B cell (primary cell): ENCODE data around the gene BRD3. TPM values are rescaled to one million over a fixed set of nuclear protein-coding genes. Genes with fewer than 3 reads are reported as not detected.

Experiments used
- ATAC-seq: fragments of 200-7000 bp; cut with Tn5 transposase; one replicate; pipeline ENCODE4 v1.10.0; 2021; ENCODE audit warnings: low read depth, mild to moderate bottlenecking, moderate number of reproducible peaks, moderate library complexity
- CTCF ChIA-PET: fragments of 350-600 bp; sonication (Branson Sonifier 250); formaldehyde crosslinking; loops from one replicate; lab custom pipeline; 2021; ENCODE audit warnings: antibody characterized with exemption, inconsistent platforms; lab: Charles Lee
- POLR2A ChIA-PET: fragments of 350-600 bp; sonication (Branson Sonifier 250); formaldehyde crosslinking; loops from one replicate; lab custom pipeline; 2021; ENCODE audit warnings: antibody characterized with exemption; lab: Charles Lee
- DNase-seq: peaks from one replicate; pipeline ENCODE4 v3.0.0; 2013
- H2AFZ ChIP-seq: 2 replicates; pipeline ENCODE4 v1.6.1; 2012; ENCODE audit warnings: mild to moderate bottlenecking, low read depth, low read length; ENCODE audit not compliant: insufficient read depth, poor library complexity, severe bottlenecking
- H3K27ac ChIP-seq, 2 donors: 1 replicate in 1 of 2; 2 replicates in 1 of 2; pipeline ENCODE4 v1.5.1; 2012 to 2013; ENCODE audit warnings: low read length in 2 of 2, mild to moderate bottlenecking in 2 of 2, moderate library complexity in 1 of 2
- H3K27me3 ChIP-seq, 4 experiments: fragments of 200-600 bp in 1 of 4; sonication (generic) in 1 of 4; replicated peaks in 1 of 4; 1 replicate in 2 of 4; 2 replicates in 2 of 4; pipeline versions ENCODE4 v1.6.1 to v1.7.0; 2013 to 2016; ENCODE audit warnings: low read length in 3 of 4, mild to moderate bottlenecking in 2 of 4, mixed read lengths in 1 of 4, moderate library complexity in 1 of 4; ENCODE audit not compliant: insufficient read depth in 4 of 4, control insufficient read depth in 3 of 4; ENCODE audit errors: control extremely low read depth in 1 of 4
- H3K36me3 ChIP-seq, 2 experiments: replicated peaks in 1 of 2; 1 replicate in 1 of 2; 2 replicates in 1 of 2; pipeline versions ENCODE4 v1.6.1 to v1.7.1; 2013; ENCODE audit warnings: low read length in 1 of 2; ENCODE audit not compliant: insufficient read depth in 2 of 2, control insufficient read depth in 1 of 2; ENCODE audit errors: control extremely low read depth in 1 of 2, extremely low read depth in 1 of 2
- H3K4me1 ChIP-seq, 2 donors: fragments of 200-600 bp in 1 of 2; sonication (generic) in 1 of 2; 1 replicate in 1 of 2; 2 replicates in 1 of 2; pipeline versions ENCODE4 v1.5.1 to v1.6.1; 2013 to 2017; ENCODE audit warnings: low read length in 2 of 2; ENCODE audit not compliant: control insufficient read depth in 2 of 2, insufficient read depth in 2 of 2
- H3K4me2 ChIP-seq: replicated peaks from 2 replicates; pipeline ENCODE3; 2012; ENCODE audit warnings: mild to moderate bottlenecking, low read depth, low read length; ENCODE audit not compliant: poor library complexity, severe bottlenecking
- H3K4me3 ChIP-seq, 5 experiments: fragments of 200-600 bp in 1 of 5; sonication (generic) in 1 of 5; 1 replicate in 3 of 5; 2 replicates in 2 of 5; pipeline versions ENCODE4 v1.5.1 to v1.7.0; 2011 to 2016; ENCODE audit warnings: low read length in 4 of 5, mild to moderate bottlenecking in 4 of 5, low read depth in 2 of 5, control low read depth in 1 of 5, moderate library complexity in 1 of 5; ENCODE audit not compliant: insufficient read depth in 1 of 5; ENCODE audit errors: control extremely low read depth in 1 of 5, extremely low read depth in 1 of 5
- H3K79me2 ChIP-seq: fragments of 200-600 bp; sonication (generic); one replicate; pipeline ENCODE4 v1.6.0; 2016; ENCODE audit warnings: low read length; ENCODE audit not compliant: control insufficient read depth, insufficient read depth
- H3K9ac ChIP-seq: fragments of 200-600 bp; sonication (generic); 2 replicates; pipeline ENCODE4 v1.6.1; 2017; ENCODE audit warnings: mild to moderate bottlenecking, low read length, moderate library complexity
- H3K9me3 ChIP-seq, 3 donors: one replicate each; pipeline versions ENCODE4 v1.6.1 to v1.7.1; 2013; ENCODE audit warnings: low read length in 2 of 3; ENCODE audit not compliant: control insufficient read depth in 2 of 3, insufficient read depth in 1 of 3; ENCODE audit errors: control extremely low read depth in 1 of 3
- H4K20me1 ChIP-seq: 2 replicates; pipeline ENCODE4 v1.6.0; 2012; ENCODE audit warnings: mild to moderate bottlenecking, low read length; ENCODE audit not compliant: insufficient read depth, control insufficient read depth, poor library complexity, severe bottlenecking
- H3K27ac Mint-ChIP-seq: one replicate; pipeline ENCODE4 v1.8.0; 2021; ENCODE audit warnings: mixed read lengths
- H3K27me3 Mint-ChIP-seq: one replicate; pipeline ENCODE4 v1.8.0; 2021; ENCODE audit warnings: mixed read lengths
- H3K4me1 Mint-ChIP-seq: one replicate; pipeline ENCODE4 v1.8.0; 2021; ENCODE audit warnings: mixed read lengths
- H3K4me3 Mint-ChIP-seq: one replicate; pipeline ENCODE4 v1.8.0; 2021; ENCODE audit warnings: mixed read lengths
- H3K9me3 Mint-ChIP-seq: one replicate; pipeline ENCODE4 v1.8.0; 2022; ENCODE audit warnings: mixed read lengths; ENCODE audit not compliant: insufficient read depth
- CTCF ChIP-seq: fragments of 200-600 bp; IDR thresholded peaks from one replicate; pipeline ENCODE4 v1.8.0; 2022; ENCODE audit warnings: antibody characterized with exemption, mild to moderate bottlenecking
- EZH2 ChIP-seq: IDR thresholded peaks from 2 replicates; pipeline ENCODE4 v1.6.1; 2012; ENCODE audit warnings: borderline replicate concordance, low read depth, mild to moderate bottlenecking, moderate library complexity, low read length; ENCODE audit not compliant: insufficient read depth, poor library complexity, severe bottlenecking
- WGBS: methylation state at CpG from one replicate; pipeline ENCODE4 v1.1.5; 2013; ENCODE audit warnings: missing lambda C conversion rate; ENCODE audit not compliant: insufficient coverage; 5-methylcytosine and 5-hydroxymethylcytosine counted together
- intact Hi-C: fragments of 100-400 bp; cut with micrococcal nuclease; formaldehyde crosslinking; loops from one replicate; pipeline ENCODE4 v1.10.0; 2022
- polyA plus RNA-seq: library from polyadenylated mRNA; depleted of rRNA; stranded (reverse); fragments of >200 nt; gene quantifications from 2 replicates; pipeline ENCODE4 v1.2.3, GENCODE V29; 2012
- total RNA-seq, 2 donors: library from RNA; stranded (reverse); fragments of 120-200 nt in 1 of 2; gene quantifications; 1 replicate in 1 of 2; 2 replicates in 1 of 2; pipeline versions ENCODE4 v1.2.3 to v1.2.4, GENCODE V29; 2013 to 2022

Gene BRD3
- total and polyA plus RNA-seq, 2 donors (not counting 1 experiment from before 2014, with no cell fraction given), result 8.9 to 38.0 TPM

- TF ChIP-seq EZH2, result no peak
- TF ChIP-seq CTCF, result no peak
- no peak for DNase-seq
- Histone ChIP-seq H3K36me3 (peaks cover 0 to 40% of the 10 kb centered on the region in 2 experiments), H3K27me3 (no peaks in the 10 kb centered on the region), H3K27ac (no peak overlapping the region), H2AFZ (no peak overlapping the region), H3K4me2 (no peak overlapping the region), H3K4me3 (no peak overlapping the region), H4K20me1 (peaks cover 13% of the 10 kb centered on the region), H3K79me2 (peaks cover 4% of the 10 kb centered on the region), H3K4me1 (peaks cover 6 to 19% of the 10 kb centered on the region in 2 donors), H3K9ac (no peak overlapping the region), H3K9me3 (peaks cover 0 to 8% (median 0%) of the 10 kb centered on the region in 3 donors)
- CTCF ChIA-PET, result interaction anchor here (0.6 kb wide), 1 partner anchor 51 kb away, joined by 3 read pairs; no protein-coding TSS in a partner anchor
- Mint-ChIP-seq H3K27ac (no peak overlapping the region), H3K27me3 (no peaks in the 10 kb centered on the region), H3K4me1 (peaks cover 11% of the 10 kb centered on the region), H3K9me3 (no peaks in the 10 kb centered on the region), H3K4me3 (no peak overlapping the region)
- 99% methylated on average over 18 of the region's 22 CpGs for WGBS
- POLR2A ChIA-PET, result no interaction called here
- intact Hi-C loops, result no loop called here
- no peak for ATAC-seq
Observed at GRCh38 chr9:134028575-134029247, 39.1 kb downstream of the BRD3 start.

- intact Hi-C loops, result no loop called here
- POLR2A ChIA-PET, result no interaction called here
- Mint-ChIP-seq H3K27ac (no peak overlapping the region), H3K4me3 (peak overlapping the region; percentile 1), H3K27me3 (no peaks in the 10 kb centered on the region), H3K9me3 (no peaks in the 10 kb centered on the region), H3K4me1 (peaks cover 11% of the 10 kb centered on the region)
- H3K4me3 ChIP-seq, result no peak overlapping the region
- no peak for TF ChIP-seq EZH2
- no peak for TF ChIP-seq CTCF
- no peak overlapping the region for H3K4me2 ChIP-seq
- peaks cover 4% of the 10 kb centered on the region for H3K79me2 ChIP-seq
- H3K4me1 ChIP-seq, result peaks cover 6 to 19% of the 10 kb centered on the region in 2 donors
- CTCF ChIA-PET, result interaction anchor here (0.6 kb wide), 1 partner anchor 51 kb away, joined by 3 read pairs; no protein-coding TSS in a partner anchor
- WGBS, result 98% methylated on average over 8 of the region's 9 CpGs
- peaks cover 0 to 8% (median 0%) of the 10 kb centered on the region in 3 donors for H3K9me3 ChIP-seq
- H3K36me3 ChIP-seq, result peaks cover 0 to 34% of the 10 kb centered on the region in 2 experiments
- peaks cover 13% of the 10 kb centered on the region for H4K20me1 ChIP-seq
- H3K27ac ChIP-seq, result no peak overlapping the region
- no peak overlapping the region for H2AFZ ChIP-seq
- DNase-seq (no peak), ATAC-seq (no peak)
- H3K27me3 ChIP-seq, result no peaks in the 10 kb centered on the region
- no peak overlapping the region for H3K9ac ChIP-seq
Observed at GRCh38 chr9:134028076-134028475, 39.8 kb downstream of the BRD3 start.
